Liver (tissue), 3 donors: ENCODE measurements around the gene VEGFA.

Experiments
- CTCF ChIP-seq: fragments of 150-350 bp; IDR thresholded peaks from 2 replicates; pipeline ENCODE4 v1.5.1; 2017; ENCODE audit warnings: improper control_type of control experiment, low read depth, low read length; ENCODE audit not compliant: missing input control
- EGR1 ChIP-seq, 2 donors: IDR thresholded peaks; 2 replicates each; pipeline ENCODE4 v1.6.1; 2016 to 2018; ENCODE audit warnings: antibody characterized with exemption in 2 of 2, low read depth in 2 of 2
- FOXA1 ChIP-seq: IDR thresholded peaks from 2 replicates; pipeline ENCODE4 v1.6.1; 2016; ENCODE audit warnings: antibody characterized with exemption
- JUND ChIP-seq, 2 donors: IDR thresholded peaks; 2 replicates each; pipeline ENCODE4 v1.6.1; 2016; ENCODE audit warnings: antibody characterized with exemption in 2 of 2
- MAX ChIP-seq: IDR thresholded peaks from 2 replicates; pipeline ENCODE4 v1.6.1; 2016; ENCODE audit warnings: antibody characterized with exemption
- RAD21 ChIP-seq, 2 donors: IDR thresholded peaks; 2 replicates each; pipeline ENCODE4 v1.6.1; 2016; ENCODE audit warnings: antibody characterized with exemption in 2 of 2, mild to moderate bottlenecking in 2 of 2
- REST ChIP-seq: IDR thresholded peaks from 2 replicates; pipeline ENCODE4 v1.6.1; 2016; ENCODE audit warnings: antibody characterized with exemption, mild to moderate bottlenecking
- RXRA ChIP-seq, 2 donors: IDR thresholded peaks; 2 replicates each; pipeline ENCODE4 v1.6.1; 2017 to 2018; ENCODE audit warnings: antibody characterized with exemption in 2 of 2, mild to moderate bottlenecking in 1 of 2
- SP1 ChIP-seq: IDR thresholded peaks from 2 replicates; pipeline ENCODE4 v1.6.1; 2018; ENCODE audit warnings: antibody characterized with exemption, mild to moderate bottlenecking
- TAF1 ChIP-seq: conservative IDR thresholded peaks from 2 replicates; pipeline ENCODE4 v1.6.1; 2016; ENCODE audit warnings: antibody characterized with exemption, mild to moderate bottlenecking
- YY1 ChIP-seq: IDR thresholded peaks from 2 replicates; pipeline ENCODE4 v1.6.1; 2016; ENCODE audit warnings: antibody characterized with exemption, mild to moderate bottlenecking
- ZBTB33 ChIP-seq: IDR thresholded peaks from 2 replicates; pipeline ENCODE4 v1.6.1; 2016; ENCODE audit warnings: antibody characterized with exemption
- TF ChIP-seq, protein P1 (sequence below): IDR thresholded peaks from 2 replicates; pipeline ENCODE4 v1.6.1; 2016; ENCODE audit warnings: antibody characterized with exemption
- donor health status: healthy.
- donor health status: healthy.

GRCh38 chr6:43806758-43807227 is 36.8 kb downstream of the VEGFA start:
- no peak for TF ChIP-seq CTCF
- TF ChIP-seq REST = no peak
- TF ChIP-seq YY1 = no peak
- TF ChIP-seq RAD21 (IDR thresholded peaks at IDR 0.05) = no peak
- TF ChIP-seq MAX = no peak
- TF ChIP-seq SP1 = no peak
- TF ChIP-seq TAF1 = no peak
- no peak for TF ChIP-seq ZBTB33
- no peak for TF ChIP-seq RXRA (IDR thresholded peaks at IDR 0.05)
- TF ChIP-seq, protein P1, sequence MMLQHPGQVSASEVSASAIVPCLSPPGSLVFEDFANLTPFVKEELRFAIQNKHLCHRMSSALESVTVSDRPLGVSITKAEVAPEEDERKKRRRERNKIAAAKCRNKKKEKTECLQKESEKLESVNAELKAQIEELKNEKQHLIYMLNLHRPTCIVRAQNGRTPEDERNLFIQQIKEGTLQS = no peak
- no peak for TF ChIP-seq EGR1 (IDR thresholded peaks at IDR 0.05; ENCODE audit: low read depth in 2 of 2)
- no peak for TF ChIP-seq FOXA1
- TF ChIP-seq JUND (IDR thresholded peaks at IDR 0.05) = no peak
